Measurements from ENCODE around the gene CENPM. TPM values are rescaled to one million over a fixed set of nuclear protein-coding genes. Genes with fewer than 3 reads are reported as not detected.

CENPM gene
- total and polyA plus RNA-seq, 7 donors: 0.52 to 2.3 (median 1.1) TPM; not detected in 1

DNA sequence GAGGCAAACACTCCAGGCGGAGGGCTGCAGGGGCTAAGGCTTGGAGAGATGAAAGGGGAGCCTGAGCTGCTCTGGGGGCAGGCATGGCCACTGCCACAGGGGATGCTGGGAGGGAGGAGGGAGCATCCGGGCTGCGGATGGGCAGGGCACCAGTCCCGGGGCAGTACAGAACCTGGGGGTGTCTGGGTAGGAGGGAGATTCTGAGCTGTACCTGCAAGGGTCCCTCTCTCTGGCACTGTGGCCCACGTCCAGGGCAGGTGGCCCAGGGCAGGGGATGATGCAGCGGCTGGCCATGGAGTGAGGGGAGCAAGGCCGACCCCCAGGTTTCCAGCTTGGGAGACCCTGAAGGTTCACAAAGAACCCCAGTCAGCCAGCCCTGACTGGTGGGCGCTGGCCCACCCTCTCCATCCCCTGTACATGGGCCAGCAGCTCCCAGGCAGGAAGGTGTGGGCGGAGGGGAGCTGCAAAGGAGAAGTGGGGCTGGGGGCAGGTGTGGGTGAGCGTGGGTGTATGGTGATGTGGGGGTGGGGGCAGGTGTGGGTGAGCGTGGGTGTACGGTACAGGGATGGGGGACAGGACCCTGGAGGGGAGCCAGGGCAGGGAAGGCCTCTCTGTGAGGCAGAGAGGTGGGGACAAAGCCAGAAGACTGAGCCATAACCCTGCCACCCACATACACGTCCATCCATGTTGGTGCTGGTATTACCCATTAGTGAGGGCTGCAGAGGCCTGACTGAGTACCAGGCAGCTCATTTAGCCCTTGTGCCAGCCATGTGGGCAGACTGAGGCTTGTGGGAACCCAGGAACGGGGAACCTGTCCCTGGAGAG, 18.1 kb downstream of the CENPM start:
- Histone ChIP-seq H3K4me3 (no peak overlapping the region), H3K36me3 (ENCODE audit: insufficient read depth in 1 of 2, low read depth in 1 of 2) (no peaks in the 10 kb centered on the region), H3K9me3 (no peaks in the 10 kb centered on the region), H3K27ac (no peak overlapping the region), H3K4me1 (no peaks in the 10 kb centered on the region), H3K27me3 (ENCODE audit: insufficient read depth in 3 of 3, low read length in 2 of 3) (peaks cover 0 to 3% (median 2%) of the 10 kb centered on the region in 3 donors)
- intact Hi-C loops (cut with DNase I): no loop called here
- WGBS, 3 donors: 74 to 76% (median 76%) methylated on average over 12 to 14 of the region's 14 CpGs
- no peak for DNase-seq
- no peak for ATAC-seq
- TF ChIP-seq, protein P1, sequence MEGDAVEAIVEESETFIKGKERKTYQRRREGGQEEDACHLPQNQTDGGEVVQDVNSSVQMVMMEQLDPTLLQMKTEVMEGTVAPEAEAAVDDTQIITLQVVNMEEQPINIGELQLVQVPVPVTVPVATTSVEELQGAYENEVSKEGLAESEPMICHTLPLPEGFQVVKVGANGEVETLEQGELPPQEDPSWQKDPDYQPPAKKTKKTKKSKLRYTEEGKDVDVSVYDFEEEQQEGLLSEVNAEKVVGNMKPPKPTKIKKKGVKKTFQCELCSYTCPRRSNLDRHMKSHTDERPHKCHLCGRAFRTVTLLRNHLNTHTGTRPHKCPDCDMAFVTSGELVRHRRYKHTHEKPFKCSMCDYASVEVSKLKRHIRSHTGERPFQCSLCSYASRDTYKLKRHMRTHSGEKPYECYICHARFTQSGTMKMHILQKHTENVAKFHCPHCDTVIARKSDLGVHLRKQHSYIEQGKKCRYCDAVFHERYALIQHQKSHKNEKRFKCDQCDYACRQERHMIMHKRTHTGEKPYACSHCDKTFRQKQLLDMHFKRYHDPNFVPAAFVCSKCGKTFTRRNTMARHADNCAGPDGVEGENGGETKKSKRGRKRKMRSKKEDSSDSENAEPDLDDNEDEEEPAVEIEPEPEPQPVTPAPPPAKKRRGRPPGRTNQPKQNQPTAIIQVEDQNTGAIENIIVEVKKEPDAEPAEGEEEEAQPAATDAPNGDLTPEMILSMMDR (IDR thresholded peaks at IDR 0.05): no peak

GRCh38 chr22:41927813-41928212, 19.1 kb downstream of the CENPM start:
- TF ChIP-seq, protein P1 (IDR thresholded peaks at IDR 0.05): no peak
- no peak overlapping the region for H3K27ac ChIP-seq
- intact Hi-C loops (cut with DNase I): no loop called here
- H3K36me3 ChIP-seq (ENCODE audit: insufficient read depth in 1 of 2, low read depth in 1 of 2): no peaks in the 10 kb centered on the region
- WGBS, 3 donors: 72 to 84% (median 81%) methylated on average over 6 of the region's 6 CpGs
- H3K9me3 ChIP-seq: no peaks in the 10 kb centered on the region
- ATAC-seq (no peak), DNase-seq (no peak)
- H3K27me3 ChIP-seq (ENCODE audit: insufficient read depth in 3 of 3, low read length in 2 of 3): peaks cover 0 to 3% (median 2%) of the 10 kb centered on the region in 3 donors
- no peaks in the 10 kb centered on the region for H3K4me1 ChIP-seq
- no peak overlapping the region for H3K4me3 ChIP-seq

- no peaks in the 10 kb centered on the region for H3K36me3 ChIP-seq (ENCODE audit: insufficient read depth in 1 of 2, low read depth in 1 of 2)
- peak; percentile 75 to 90 for DNase-seq
- no peak overlapping the region for H3K27ac ChIP-seq
- H3K4me1 ChIP-seq: no peaks in the 10 kb centered on the region
- intact Hi-C loops (cut with DNase I): no loop called here
- TF ChIP-seq, protein P1 (IDR thresholded peaks at IDR 0.05): peak; percentile 75
- H3K4me3 ChIP-seq: peak overlapping the region; percentile 69
- H3K27me3 ChIP-seq (ENCODE audit: insufficient read depth in 3 of 3, low read length in 2 of 3): peaks cover 0 to 3% (median 2%) of the 10 kb centered on the region in 3 donors
- WGBS, 3 donors: 5 to 6% (median 6%) methylated on average over 31 to 44 of the region's 48 CpGs
- H3K9me3 ChIP-seq: no peaks in the 10 kb centered on the region
- ATAC-seq: peak; percentile 89 to 92 (median 89)
Observed at GRCh38 chr22:41925783-41926460, 21.0 kb downstream of the CENPM start.

DNA sequence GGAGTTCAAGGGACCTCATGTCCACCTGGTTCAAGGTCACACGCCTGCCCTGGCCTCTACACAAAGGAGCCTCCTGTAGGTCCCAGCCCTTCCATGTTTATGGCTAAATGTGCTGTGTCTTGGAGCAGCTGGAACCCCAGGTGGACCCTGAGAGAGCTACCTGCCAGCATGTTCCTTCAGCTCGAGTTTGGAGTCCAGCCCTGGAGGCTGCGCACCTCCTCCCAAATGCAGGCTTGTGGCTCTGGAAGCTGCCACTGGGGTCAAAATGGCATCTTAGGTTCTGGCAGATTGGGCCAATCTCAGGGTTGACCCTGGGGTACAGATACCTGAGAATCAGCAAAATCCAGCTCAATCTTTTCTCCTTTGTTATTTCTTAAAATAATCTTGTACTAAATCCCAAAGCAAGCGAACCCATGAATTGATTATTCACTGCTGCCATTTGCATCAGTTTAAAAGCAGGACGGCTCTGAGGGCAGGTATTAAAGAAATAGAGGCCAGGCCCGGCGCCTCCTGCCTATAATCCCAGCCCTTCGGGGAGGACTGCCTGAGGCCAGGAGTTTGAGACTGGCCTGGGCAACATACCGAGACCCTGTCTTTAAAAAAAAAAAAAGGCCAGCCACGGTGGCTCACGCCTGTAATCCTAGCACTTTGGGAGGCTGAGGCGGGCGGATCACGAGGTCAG, 23.2 kb downstream of the CENPM start:
- TF ChIP-seq, protein P1 (IDR thresholded peaks at IDR 0.05): no peak
- WGBS, 3 donors: 91 to 94% (median 92%) methylated on average over 13 to 14 of the region's 14 CpGs
- intact Hi-C loops (cut with DNase I): no loop called here
- Histone ChIP-seq H3K4me3 (no peak overlapping the region), H3K27ac (no peak overlapping the region), H3K9me3 (no peaks in the 10 kb centered on the region), H3K36me3 (ENCODE audit: insufficient read depth in 1 of 2, low read depth in 1 of 2) (no peaks in the 10 kb centered on the region), H3K4me1 (peaks cover 6% of the 10 kb centered on the region), H3K27me3 (ENCODE audit: insufficient read depth in 3 of 3, low read length in 2 of 3) (peaks cover 0 to 9% (median 2%) of the 10 kb centered on the region in 3 donors)
- ATAC-seq: no peak
- DNase-seq: no peak

Data from psoas muscle (tissue), 8 donors.